Measurements from ENCODE around the gene HTR7. TPM values are rescaled to one million over a fixed set of nuclear protein-coding genes. Genes with fewer than 3 reads are reported as not detected.

HTR7 gene
- polyA plus RNA-seq, 2 of the 4 experiments (the other 2 are of a cell fraction) = 0.04 to 0.05 TPM

DNA sequence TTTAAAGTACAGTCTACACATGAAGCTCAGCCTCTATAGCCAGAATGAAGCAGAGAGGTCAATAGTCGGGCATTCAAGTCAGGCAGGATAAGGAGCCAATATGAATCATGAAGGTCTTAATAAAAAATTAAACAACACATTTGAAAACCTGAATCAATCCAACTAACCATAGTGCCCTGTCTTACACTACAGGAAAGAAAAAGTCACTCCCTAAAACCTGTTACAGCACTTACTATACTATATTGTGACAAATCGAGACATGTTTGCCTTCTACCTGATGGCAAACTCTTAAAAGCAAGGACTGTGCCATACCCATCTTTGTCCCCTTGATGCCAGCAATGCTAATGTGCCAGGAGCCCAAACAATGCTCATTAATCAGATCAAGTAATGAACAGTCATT lies 117.6 kb downstream of the HTR7 start:
- no peak for FAIRE-seq
- no peak for TF ChIP-seq GATA3 (IDR thresholded peaks at IDR 0.05; ENCODE audit: borderline replicate concordance)
- TF ChIP-seq NPAS2 (CRISPR knock-in tag; IDR thresholded peaks at IDR 0.05; ENCODE audit: borderline replicate concordance) = no peak
- TF ChIP-seq EHF (CRISPR knock-in tag; IDR thresholded peaks at IDR 0.05) = no peak
- no peak for TF ChIP-seq JUNB (IDR thresholded peaks at IDR 0.05)
- TF ChIP-seq, protein P1, sequence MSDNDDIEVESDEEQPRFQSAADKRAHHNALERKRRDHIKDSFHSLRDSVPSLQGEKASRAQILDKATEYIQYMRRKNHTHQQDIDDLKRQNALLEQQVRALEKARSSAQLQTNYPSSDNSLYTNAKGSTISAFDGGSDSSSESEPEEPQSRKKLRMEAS (IDR thresholded peaks at IDR 0.05) = no peak
- TF ChIP-seq, protein P2, sequence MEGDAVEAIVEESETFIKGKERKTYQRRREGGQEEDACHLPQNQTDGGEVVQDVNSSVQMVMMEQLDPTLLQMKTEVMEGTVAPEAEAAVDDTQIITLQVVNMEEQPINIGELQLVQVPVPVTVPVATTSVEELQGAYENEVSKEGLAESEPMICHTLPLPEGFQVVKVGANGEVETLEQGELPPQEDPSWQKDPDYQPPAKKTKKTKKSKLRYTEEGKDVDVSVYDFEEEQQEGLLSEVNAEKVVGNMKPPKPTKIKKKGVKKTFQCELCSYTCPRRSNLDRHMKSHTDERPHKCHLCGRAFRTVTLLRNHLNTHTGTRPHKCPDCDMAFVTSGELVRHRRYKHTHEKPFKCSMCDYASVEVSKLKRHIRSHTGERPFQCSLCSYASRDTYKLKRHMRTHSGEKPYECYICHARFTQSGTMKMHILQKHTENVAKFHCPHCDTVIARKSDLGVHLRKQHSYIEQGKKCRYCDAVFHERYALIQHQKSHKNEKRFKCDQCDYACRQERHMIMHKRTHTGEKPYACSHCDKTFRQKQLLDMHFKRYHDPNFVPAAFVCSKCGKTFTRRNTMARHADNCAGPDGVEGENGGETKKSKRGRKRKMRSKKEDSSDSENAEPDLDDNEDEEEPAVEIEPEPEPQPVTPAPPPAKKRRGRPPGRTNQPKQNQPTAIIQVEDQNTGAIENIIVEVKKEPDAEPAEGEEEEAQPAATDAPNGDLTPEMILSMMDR (IDR thresholded peaks at IDR 0.05) = no peak
- TF ChIP-seq RFX5 (IDR thresholded peaks at IDR 0.05) = no peak
- TF ChIP-seq, protein P3, sequence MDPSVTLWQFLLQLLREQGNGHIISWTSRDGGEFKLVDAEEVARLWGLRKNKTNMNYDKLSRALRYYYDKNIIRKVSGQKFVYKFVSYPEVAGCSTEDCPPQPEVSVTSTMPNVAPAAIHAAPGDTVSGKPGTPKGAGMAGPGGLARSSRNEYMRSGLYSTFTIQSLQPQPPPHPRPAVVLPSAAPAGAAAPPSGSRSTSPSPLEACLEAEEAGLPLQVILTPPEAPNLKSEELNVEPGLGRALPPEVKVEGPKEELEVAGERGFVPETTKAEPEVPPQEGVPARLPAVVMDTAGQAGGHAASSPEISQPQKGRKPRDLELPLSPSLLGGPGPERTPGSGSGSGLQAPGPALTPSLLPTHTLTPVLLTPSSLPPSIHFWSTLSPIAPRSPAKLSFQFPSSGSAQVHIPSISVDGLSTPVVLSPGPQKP (IDR thresholded peaks at IDR 0.05; ENCODE audit: low read depth, low read length) = no peak
- TF ChIP-seq RCOR1 (IDR thresholded peaks at IDR 0.05; ENCODE audit: low read depth, low read length) = no peak
- TF ChIP-seq SREBF2 (IDR thresholded peaks at IDR 0.05) = no peak
- no peak for TF ChIP-seq NR3C1 (IDR thresholded peaks at IDR 0.05)
- TF ChIP-seq, protein P4, sequence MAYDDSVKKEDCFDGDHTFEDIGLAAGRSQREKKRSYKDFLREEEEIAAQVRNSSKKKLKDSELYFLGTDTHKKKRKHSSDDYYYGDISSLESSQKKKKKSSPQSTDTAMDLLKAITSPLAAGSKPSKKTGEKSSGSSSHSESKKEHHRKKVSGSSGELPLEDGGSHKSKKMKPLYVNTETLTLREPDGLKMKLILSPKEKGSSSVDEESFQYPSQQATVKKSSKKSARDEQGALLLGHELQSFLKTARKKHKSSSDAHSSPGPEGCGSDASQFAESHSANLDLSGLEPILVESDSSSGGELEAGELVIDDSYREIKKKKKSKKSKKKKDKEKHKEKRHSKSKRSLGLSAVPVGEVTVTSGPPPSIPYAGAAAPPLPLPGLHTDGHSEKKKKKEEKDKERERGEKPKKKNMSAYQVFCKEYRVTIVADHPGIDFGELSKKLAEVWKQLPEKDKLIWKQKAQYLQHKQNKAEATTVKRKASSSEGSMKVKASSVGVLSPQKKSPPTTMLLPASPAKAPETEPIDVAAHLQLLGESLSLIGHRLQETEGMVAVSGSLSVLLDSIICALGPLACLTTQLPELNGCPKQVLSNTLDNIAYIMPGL (CRISPR knock-in tag; IDR thresholded peaks at IDR 0.05; ENCODE audit: borderline replicate concordance) = no peak
- TF ChIP-seq CBX8 (IDR thresholded peaks at IDR 0.05) = no peak
- no peak for TF ChIP-seq EHMT2 (IDR thresholded peaks at IDR 0.05; ENCODE audit: low read depth)
- TF ChIP-seq, protein P5, sequence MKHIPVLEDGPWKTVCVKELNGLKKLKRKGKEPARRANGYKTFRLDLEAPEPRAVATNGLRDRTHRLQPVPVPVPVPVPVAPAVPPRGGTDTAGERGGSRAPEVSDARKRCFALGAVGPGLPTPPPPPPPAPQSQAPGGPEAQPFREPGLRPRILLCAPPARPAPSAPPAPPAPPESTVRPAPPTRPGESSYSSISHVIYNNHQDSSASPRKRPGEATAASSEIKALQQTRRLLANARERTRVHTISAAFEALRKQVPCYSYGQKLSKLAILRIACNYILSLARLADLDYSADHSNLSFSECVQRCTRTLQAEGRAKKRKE (CRISPR knock-in tag; IDR thresholded peaks at IDR 0.05; ENCODE audit: low read depth) = no peak
- no peak for TF ChIP-seq ZC3H11A (IDR thresholded peaks at IDR 0.05)
- no peak for TF ChIP-seq CEBPB (IDR thresholded peaks at IDR 0.05)
- POLR2A ChIA-PET = no interaction called here
- H3K4me3 ChIP-seq = no peak overlapping the region
- H3K27ac ChIP-seq = no peak overlapping the region
- no peak overlapping the region for H3K4me2 ChIP-seq
- ATAC-seq = no peak
- H3K9me3 ChIP-seq = no peaks in the 10 kb centered on the region
- CTCF ChIA-PET = interaction anchor here (1.6 kb wide), 1 partner anchor 10 kb away, joined by 5 read pairs; no protein-coding TSS in a partner anchor
- 4% methylated on average over 2 of the region's 2 CpGs for WGBS (ENCODE audit: missing lambda C conversion rate)
- no peak for DNase-seq (ENCODE audit: low read depth in 1 of 2, low spot score in 1 of 2)
- H3K4me1 ChIP-seq = no peaks in the 10 kb centered on the region

DNA sequence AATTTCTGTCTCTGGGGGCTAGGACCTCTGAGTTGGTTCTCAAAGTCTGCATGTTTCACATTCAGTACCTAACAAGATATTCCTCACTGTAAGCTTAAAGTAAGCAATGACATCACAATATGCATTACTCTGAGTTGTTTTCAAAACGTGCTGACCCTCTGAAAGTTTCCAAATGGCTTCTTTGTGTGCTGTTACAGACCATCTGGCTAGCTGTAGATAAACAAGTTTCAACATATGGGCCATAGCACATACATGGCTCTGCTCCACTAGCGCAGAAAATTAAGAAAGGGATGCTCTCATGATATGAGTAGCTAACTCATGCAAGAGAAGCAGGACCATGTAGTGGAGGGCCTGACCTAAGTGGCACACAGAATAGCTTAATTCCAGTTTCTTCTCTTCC lies 119.0 kb downstream of the HTR7 start:
- H3K4me3 ChIP-seq = no peak overlapping the region
- H3K27ac ChIP-seq = no peak overlapping the region
- no peaks in the 10 kb centered on the region for H3K9me3 ChIP-seq
- no peaks in the 10 kb centered on the region for H3K4me1 ChIP-seq
- ChIA-PET CTCF (interaction anchor here (0.5 kb wide), 1 partner anchor 51 kb away, joined by 3 read pairs; no protein-coding TSS in a partner anchor), POLR2A (no interaction called here)
- no peak for TF ChIP-seq NFE2L2 (conservative IDR thresholded peaks at IDR 0.05; ENCODE audit: low read length)
- DNase-seq (ENCODE audit: low read depth in 1 of 2, low spot score in 1 of 2) (no peak), ATAC-seq (no peak), FAIRE-seq (no peak)
- 2% methylated on average over 2 of the region's 2 CpGs for WGBS (ENCODE audit: missing lambda C conversion rate)
- H3K4me2 ChIP-seq = no peak overlapping the region

DNA sequence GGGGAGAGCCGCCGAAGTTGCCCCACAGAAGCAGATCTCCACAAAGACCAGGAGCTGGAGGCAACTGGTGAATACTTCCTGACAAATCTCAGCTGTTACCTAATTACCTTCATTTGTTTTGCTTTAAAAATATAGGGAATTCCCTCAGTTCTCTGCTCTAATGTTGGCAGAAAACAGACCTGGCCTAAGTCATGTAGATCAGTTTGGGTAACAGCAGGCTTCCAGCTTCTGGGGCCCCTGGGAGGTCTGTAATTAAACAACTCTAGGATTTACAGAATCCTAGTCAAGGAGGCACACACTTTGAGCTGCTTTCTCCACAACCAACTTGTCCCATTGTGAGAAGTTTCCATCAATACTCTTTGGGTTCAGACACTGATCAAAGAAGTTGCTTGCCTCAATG lies 123.4 kb downstream of the HTR7 start:
- TF ChIP-seq HDAC2 (IDR thresholded peaks at IDR 0.05) = no peak
- no peak for TF ChIP-seq JUNB (IDR thresholded peaks at IDR 0.05)
- TF ChIP-seq RNF2 (IDR thresholded peaks at IDR 0.05; ENCODE audit: borderline replicate concordance, low read depth) = no peak
- TF ChIP-seq MAFK (IDR thresholded peaks at IDR 0.05; ENCODE audit: partially characterized antibody) = no peak
- TF ChIP-seq EHF (CRISPR knock-in tag; IDR thresholded peaks at IDR 0.05) = no peak
- no peak for TF ChIP-seq POLR2AphosphoS2 (conservative IDR thresholded peaks at IDR 0.05; ENCODE audit: low read length)
- CTCF ChIA-PET = interaction anchor here (0.5 to 1.4 kb wide), 4 partner anchors 10 to 1176 kb away, joined by 3 read pairs; no protein-coding TSS in a partner anchor
- WGBS (ENCODE audit: missing lambda C conversion rate) = 6% methylated on average over 2 of the region's 2 CpGs
- Histone ChIP-seq H3K27ac (no peak overlapping the region), H3K4me3 (no peak overlapping the region), H3K4me1 (no peaks in the 10 kb centered on the region), H3K4me2 (no peak overlapping the region), H3K9me3 (no peaks in the 10 kb centered on the region)
- ATAC-seq (no peak), DNase-seq (ENCODE audit: low read depth in 1 of 2, low spot score in 1 of 2) (no peak), FAIRE-seq (no peak)
- POLR2A ChIA-PET = no interaction called here

Data from A549 (cell line).